GM12878 (cell line): ENCODE measurements around the gene FHL3. TPM values are rescaled to one million over a fixed set of nuclear protein-coding genes. Genes with fewer than 3 reads are reported as not detected.

Source experiments
- ATAC-seq: fragments of 200-7000 bp; cut with Tn5 transposase; 3 replicates; pipeline ENCODE4 v1.9.1; 2020; ENCODE audit warnings: mild to moderate bottlenecking, moderate library complexity
- BruUV-seq: library from RNA; stranded (reverse); fragments of 400-500 nt; replicated peaks from 2 replicates; lab custom pipeline; 2021; lab: Mats Ljungman, UMichigan
- CTCF ChIA-PET: fragments of 300-600 bp; sonication (Branson Sonifier 250); formaldehyde crosslinking; extraction: SDS; loops from one replicate; lab custom pipeline; 2021; ENCODE audit warnings: inconsistent platforms; lab: Yijun Ruan, JAX
- POLR2A ChIA-PET: fragments of 350-600 bp; formaldehyde crosslinking; extraction: SDS; loops from one replicate; lab custom pipeline; 2021; ENCODE audit warnings: inconsistent platforms; lab: Charles Lee
- RAD21 ChIA-PET: fragments of 300-600 bp; sonication (Branson Sonifier 250); formaldehyde crosslinking; loops from one replicate; lab custom pipeline; 2023; ENCODE audit warnings: antibody characterized with exemption; ENCODE audit not compliant: unreplicated experiment; lab: Charles Lee
- SMC1A ChIA-PET: fragments of 300-600 bp; sonication (Branson Sonifier 250); formaldehyde crosslinking; loops from one replicate; lab custom pipeline; 2023; ENCODE audit not compliant: unreplicated experiment, uncharacterized antibody; lab: Charles Lee
- DNase-seq: peaks from one replicate; pipeline ENCODE4 v3.0.0-alpha.2; 2011; ENCODE audit warnings: low read depth, low spot score
- FAIRE-seq: peaks from 3 replicates; lab custom pipeline; 2011; peaks lifted over from hg19 to GRCh38; lab: Jason Lieb, UNC
- H2AFZ ChIP-seq: 2 replicates; pipeline ENCODE4 v1.6.0; 2011; ENCODE audit warnings: low read depth, low read length, control low read depth; ENCODE audit not compliant: control insufficient read depth
- H3K27ac ChIP-seq: 2 replicates; pipeline ENCODE4 v1.5.1; 2011; ENCODE audit warnings: control low read depth; ENCODE audit not compliant: control insufficient read depth, insufficient read depth
- H3K27me3 ChIP-seq, 2 experiments: replicated peaks in 1 of 2; 2 replicates each; pipeline versions ENCODE4 v1.6.0 to v1.6.1; 2011; ENCODE audit warnings: low read length in 1 of 2; ENCODE audit not compliant: control insufficient read depth in 2 of 2, insufficient read depth in 2 of 2
- H3K36me3 ChIP-seq, 2 experiments: 2 replicates each; pipeline ENCODE4 v1.5.1; 2011; ENCODE audit warnings: low read length in 1 of 2; ENCODE audit not compliant: control insufficient read depth in 2 of 2, insufficient read depth in 2 of 2
- H3K4me1 ChIP-seq: 2 replicates; pipeline ENCODE4 v1.6.1; 2011; ENCODE audit warnings: mild to moderate bottlenecking, low read length, moderate library complexity, mixed read lengths; ENCODE audit not compliant: control insufficient read depth, insufficient read depth
- H3K4me2 ChIP-seq: 2 replicates; pipeline ENCODE4 v1.6.0; 2011; ENCODE audit warnings: control low read depth; ENCODE audit not compliant: control insufficient read depth, insufficient read depth
- H3K4me3 ChIP-seq: fragments of 200-600 bp; sonication (generic); 2 replicates; pipeline ENCODE4 v1.5.1; 2016
- H3K79me2 ChIP-seq: 2 replicates; pipeline ENCODE4 v1.6.0; 2011; ENCODE audit warnings: low read length; ENCODE audit not compliant: control insufficient read depth, insufficient read depth
- H3K9ac ChIP-seq: 2 replicates; pipeline ENCODE4 v1.8.0; 2011; ENCODE audit warnings: low read length, control low read depth, mixed read lengths; ENCODE audit not compliant: control insufficient read depth, insufficient read depth
- H3K9me3 ChIP-seq: replicated peaks from 3 replicates; pipeline ENCODE4 v1.5.1; 2011; ENCODE audit warnings: mild to moderate bottlenecking, low read length; ENCODE audit not compliant: control insufficient read depth, insufficient read depth
- H4K20me1 ChIP-seq: 2 replicates; pipeline ENCODE4 v1.6.0; 2011; ENCODE audit not compliant: control insufficient read depth, insufficient read depth
- CREB1 ChIP-seq: IDR thresholded peaks from 2 replicates; pipeline ENCODE4 v1.6.1; 2012; ENCODE audit warnings: low read depth, mild to moderate bottlenecking, inconsistent platforms
- DPF2 ChIP-seq: fragments of 450-650 bp; IDR thresholded peaks from 2 replicates; pipeline ENCODE4 v1.6.1; 2017; ENCODE audit warnings: mild to moderate bottlenecking
- E4F1 ChIP-seq: fragments of 450-650 bp; IDR thresholded peaks from 2 replicates; pipeline ENCODE4 v1.6.1; 2018; ENCODE audit warnings: borderline replicate concordance, mild to moderate bottlenecking; ENCODE audit not compliant: partially characterized antibody
- ESRRA ChIP-seq: IDR thresholded peaks from 2 replicates; pipeline ENCODE4 v1.6.1; 2012; ENCODE audit warnings: mild to moderate bottlenecking, low read length, improper control_type of control experiment
- HCFC1 ChIP-seq: fragments of 150-350 bp; IDR thresholded peaks from 2 replicates; pipeline ENCODE4 v1.6.1; 2014; ENCODE audit warnings: low read length
- IKZF1 ChIP-seq: fragments of 450-650 bp; conservative IDR thresholded peaks from 2 replicates; pipeline ENCODE4 v1.6.1; 2017; ENCODE audit warnings: antibody characterized with exemption, mild to moderate bottlenecking
- IRF4 ChIP-seq: IDR thresholded peaks from 2 replicates; pipeline ENCODE4 v1.6.1; 2011; ENCODE audit warnings: low read depth, low read length
- POLR2AphosphoS5 ChIP-seq: IDR thresholded peaks from 2 replicates; pipeline ENCODE4 v1.6.1; 2011; ENCODE audit warnings: mild to moderate bottlenecking, low read length, inconsistent platforms
- RELA ChIP-seq: fragments of 450-650 bp; IDR thresholded peaks from 2 replicates; pipeline ENCODE4 v1.8.0; 2014; ENCODE audit warnings: borderline replicate concordance; ENCODE audit not compliant: partially characterized antibody
- RELB ChIP-seq: fragments of 450-650 bp; IDR thresholded peaks from 2 replicates; pipeline ENCODE4 v1.6.1; 2017; ENCODE audit warnings: low read depth, mild to moderate bottlenecking, moderate library complexity
- SPI1 ChIP-seq: IDR thresholded peaks from 2 replicates; pipeline ENCODE4 v1.6.1; 2011; ENCODE audit warnings: low read depth, mild to moderate bottlenecking, low read length, moderate library complexity, borderline replicate concordance; ENCODE audit not compliant: insufficient read depth
- TBL1XR1 ChIP-seq: IDR thresholded peaks from 2 replicates; pipeline ENCODE4 v1.6.1; 2012; ENCODE audit warnings: low read depth, low read length, improper control_type of control experiment
- ZBTB11 ChIP-seq: fragments of 450-650 bp; formaldehyde crosslinking; IDR thresholded peaks from 2 replicates; pipeline ENCODE4 v1.5.0; 2022; ENCODE audit warnings: mild to moderate bottlenecking, missing genetic modification characterization
- ZNF384 ChIP-seq: IDR thresholded peaks from 2 replicates; pipeline ENCODE4 v1.6.1; 2012; ENCODE audit warnings: low read depth, mild to moderate bottlenecking, low read length, improper control_type of control experiment, borderline replicate concordance
- WGBS: methylation state at CpG from one replicate; pipeline ENCODE4 v1.1.6; 2016; ENCODE audit warnings: low lambda C conversion rate; ENCODE audit not compliant: insufficient replicate concordance, insufficient coverage; ENCODE audit errors: missing lambda C conversion rate; 5-methylcytosine and 5-hydroxymethylcytosine counted together
- in situ Hi-C: fragments of 300-500 bp; cut with MboI; formaldehyde crosslinking; loops from 9 replicates; pipeline ENCODE4 v1.14.3; 2018; ENCODE audit warnings: mixed read lengths
- intact Hi-C: fragments of 100-400 bp; cut with micrococcal nuclease; formaldehyde crosslinking; loops from one replicate; pipeline ENCODE4 v1.14.2; 2022; ENCODE audit not compliant: unreplicated experiment
- polyA plus RNA-seq, 11 experiments: library from polyadenylated mRNA; depleted of rRNA in 4 of 11; unstranded in 6 of 11; stranded (reverse) in 5 of 11; fragments of >200 nt; fragmentation: Nextera tagmentation in 4 of 11; fragmentation: Illumina TruSeq in 1 of 11; extraction: Ambion mirVana in 4 of 11; extraction: Trizol in 1 of 11; gene quantifications; 1 replicate in 1 of 11; 2 replicates in 10 of 11; pipeline versions ENCODE4 v1.2.1 to v1.2.3, GENCODE V29; 2011 to 2016; ENCODE audit warnings: inconsistent platforms in 2 of 11, missing spikeins in 2 of 11, low read depth in 1 of 11
- total RNA-seq, 4 experiments: library from RNA; depleted of rRNA in 3 of 4; stranded (reverse); fragments of >200 nt in 3 of 4; fragmentation: Illumina TruSeq in 1 of 4; extraction: Trizol in 1 of 4; gene quantifications; 2 replicates each; pipeline versions ENCODE4 v1.2.1 to v1.2.3, GENCODE V29; 2013 to 2021

FHL3 gene
- total and polyA plus RNA-seq, 10 of the 15 experiments (the other 5 are each of a cell fraction or from before 2014, with no cell fraction given) = 0.26 to 13.9 (median 7.9) TPM

- Histone ChIP-seq H3K36me3 (peaks cover 4% of the 10 kb centered on the region in 2 experiments; a peak in 3 of 4 replicates), H3K4me3 (no peak overlapping the region), H3K79me2 (no peaks in the 10 kb centered on the region), H3K4me1 (peaks cover 52% of the 10 kb centered on the region), H3K9ac (peak overlapping the region; percentile 59; the same call in 1 of the 2 replicates), H3K27me3 (no peaks in the 10 kb centered on the region), H2AFZ (no peak overlapping the region), H3K9me3 (no peaks in the 10 kb centered on the region), H3K4me2 (peak overlapping the region; percentile 82), H4K20me1 (no peaks in the 10 kb centered on the region), H3K27ac (peak overlapping the region; percentile 79)
- ChIA-PET CTCF (interaction anchor here (0.7 to 13.9 kb wide), 24 partner anchors 9 to 1070 kb away, joined by 3 to 252 read pairs (median 7); partner anchors contain the start of genes SF3A3 and UTP11), SMC1A (interaction anchor here (0.5 to 7.1 kb wide), 23 partner anchors 9 to 807 kb away, joined by 3 to 77 read pairs (median 5); partner anchors contain the start of genes POU3F1 and SF3A3), RAD21 (interaction anchor here (0.5 to 7.3 kb wide), 34 partner anchors 9 to 826 kb away, joined by 3 to 173 read pairs (median 4); partner anchors contain the start of genes POU3F1 and SF3A3), POLR2A (interaction anchor here (0.8 to 4.9 kb wide), 9 partner anchors 13 to 145 kb away, joined by 3 to 32 read pairs (median 4); no protein-coding TSS in a partner anchor)
- 0% methylated on average over 3 of the region's 3 CpGs for WGBS
- FAIRE-seq (peak; percentile 93), ATAC-seq (peak; percentile 86), DNase-seq (peak; percentile 95)
- no TSS peak for BruUV-seq
- intact Hi-C loops = loop anchor here (1.0 to 5.0 kb wide), 3 partner anchors 124 to 559 kb away; no protein-coding TSS in a partner anchor
- in situ Hi-C loops = loop anchor here (5.0 to 25.0 kb wide), 2 partner anchors 559 to 789 kb away; no protein-coding TSS in a partner anchor
- TF ChIP-seq IKZF1 (peak; percentile 98), RELA (peak; percentile 48), ESRRA (no peak), ZBTB11 (CRISPR knock-in tag) (no peak), DPF2 (peak; percentile 92), IRF4 (peak; percentile 86; the same call in 1 of the 2 replicates), HCFC1 (no peak), ZNF384 (peak; percentile 73; the same call in 1 of the 2 replicates), E4F1 (no peak), POLR2AphosphoS5 (0 out of 2 replicates have a peak, but pooled peaks have one; percentile 49), RELB (peak; percentile 96), TBL1XR1 (peak; percentile 71; the same call in 1 of the 2 replicates), CREB1 (peak; percentile 25; the same call in 1 of the 2 replicates), SPI1 (no peak)
Measured at GRCh38 chr1:38028105-38028591, 22.8 kb upstream of the FHL3 start.
